ENCODE data around the gene PLIN1. TPM values are rescaled to one million over a fixed set of nuclear protein-coding genes. Genes with fewer than 3 reads are reported as not detected.
A peak's percentile ranks its signal among the peaks of the same experiment; 100 is the strongest.
"Not testable (repeated sequence)": the region's sequence is repeated elsewhere in the genome, so short reads cannot be mapped to it uniquely, and the experiment has no call there.

Gene PLIN1
- total and polyA plus RNA-seq, 10 of the 15 experiments (the other 5 are each of a cell fraction or from before 2014, with no cell fraction given) = 0.05 to 0.13 (median 0.09) TPM; not detected in 6

DNA sequence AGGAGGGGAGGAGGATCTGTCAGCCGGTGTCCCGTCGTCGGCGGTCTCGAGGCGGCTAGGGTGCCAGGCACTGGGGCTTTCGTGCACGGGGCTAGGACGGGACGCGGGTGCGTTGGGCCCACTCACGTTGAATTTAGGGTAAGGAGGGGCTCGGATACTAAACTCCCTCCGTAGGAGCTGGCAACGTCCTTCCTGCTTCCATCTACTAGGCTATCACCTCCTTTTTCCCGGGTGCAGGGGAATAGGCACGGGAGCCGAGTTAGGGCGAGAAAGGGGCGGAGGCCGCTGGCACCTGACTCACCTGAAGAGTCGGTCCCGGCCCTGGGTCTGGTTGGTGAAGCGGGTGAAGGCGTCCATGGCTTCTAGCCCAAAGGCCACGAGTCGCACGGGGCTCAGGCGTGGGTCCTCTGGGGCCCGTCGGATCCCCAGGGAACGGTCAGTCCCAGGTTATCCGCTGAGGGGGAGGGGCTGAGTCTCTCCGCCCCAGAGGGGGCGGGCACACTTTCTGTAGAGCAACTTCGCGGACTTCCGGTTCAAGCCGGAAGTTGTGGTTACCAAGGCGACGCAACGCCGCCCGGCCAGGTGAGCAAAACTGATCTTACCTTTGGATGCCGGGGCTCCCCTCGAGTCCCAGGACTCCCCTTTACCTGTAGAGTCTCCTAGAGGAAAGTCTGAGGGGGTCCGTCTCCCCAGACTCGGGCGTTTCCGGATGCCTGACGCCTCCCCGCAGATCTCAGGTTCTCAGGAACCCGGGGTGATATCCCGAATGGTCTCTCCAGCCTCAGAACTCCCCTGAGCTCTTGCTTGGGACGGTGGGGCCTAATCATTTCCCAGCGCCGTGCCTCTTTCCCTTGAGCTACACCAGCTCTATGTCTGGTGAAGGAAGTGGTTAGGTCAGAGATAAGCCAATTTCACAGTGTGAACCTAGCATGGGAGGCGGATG, 11.4 kb upstream of the PLIN1 start, which contains the start of the genes PEX11A and WDR93 (continued):
- TF ChIP-seq NR2F1 (conservative IDR thresholded peaks at IDR 0.05) (no peak), RB1 (IDR thresholded peaks at IDR 0.05; ENCODE audit: borderline replicate concordance) (peak; percentile 45; the same call in 1 of the 2 replicates), POLR2A (IDR thresholded peaks at IDR 0.05; ENCODE audit: low read depth, low read length) (no peak), HDGF (IDR thresholded peaks at IDR 0.05) (0 out of 2 replicates have a peak, but pooled peaks have one; percentile 17)
- TF ChIP-seq, protein P1, sequence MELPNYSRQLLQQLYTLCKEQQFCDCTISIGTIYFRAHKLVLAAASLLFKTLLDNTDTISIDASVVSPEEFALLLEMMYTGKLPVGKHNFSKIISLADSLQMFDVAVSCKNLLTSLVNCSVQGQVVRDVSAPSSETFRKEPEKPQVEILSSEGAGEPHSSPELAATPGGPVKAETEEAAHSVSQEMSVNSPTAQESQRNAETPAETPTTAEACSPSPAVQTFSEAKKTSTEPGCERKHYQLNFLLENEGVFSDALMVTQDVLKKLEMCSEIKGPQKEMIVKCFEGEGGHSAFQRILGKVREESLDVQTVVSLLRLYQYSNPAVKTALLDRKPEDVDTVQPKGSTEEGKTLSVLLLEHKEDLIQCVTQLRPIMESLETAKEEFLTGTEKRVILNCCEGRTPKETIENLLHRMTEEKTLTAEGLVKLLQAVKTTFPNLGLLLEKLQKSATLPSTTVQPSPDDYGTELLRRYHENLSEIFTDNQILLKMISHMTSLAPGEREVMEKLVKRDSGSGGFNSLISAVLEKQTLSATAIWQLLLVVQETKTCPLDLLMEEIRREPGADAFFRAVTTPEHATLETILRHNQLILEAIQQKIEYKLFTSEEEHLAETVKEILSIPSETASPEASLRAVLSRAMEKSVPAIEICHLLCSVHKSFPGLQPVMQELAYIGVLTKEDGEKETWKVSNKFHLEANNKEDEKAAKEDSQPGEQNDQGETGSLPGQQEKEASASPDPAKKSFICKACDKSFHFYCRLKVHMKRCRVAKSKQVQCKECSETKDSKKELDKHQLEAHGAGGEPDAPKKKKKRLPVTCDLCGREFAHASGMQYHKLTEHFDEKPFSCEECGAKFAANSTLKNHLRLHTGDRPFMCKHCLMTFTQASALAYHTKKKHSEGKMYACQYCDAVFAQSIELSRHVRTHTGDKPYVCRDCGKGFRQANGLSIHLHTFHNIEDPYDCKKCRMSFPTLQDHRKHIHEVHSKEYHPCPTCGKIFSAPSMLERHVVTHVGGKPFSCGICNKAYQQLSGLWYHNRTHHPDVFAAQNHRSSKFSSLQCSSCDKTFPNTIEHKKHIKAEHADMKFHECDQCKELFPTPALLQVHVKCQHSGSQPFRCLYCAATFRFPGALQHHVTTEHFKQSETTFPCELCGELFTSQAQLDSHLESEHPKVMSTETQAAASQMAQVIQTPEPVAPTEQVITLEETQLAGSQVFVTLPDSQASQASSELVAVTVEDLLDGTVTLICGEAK (IDR thresholded peaks at IDR 0.05; ENCODE audit: borderline replicate concordance) = peak; percentile 92

DNA sequence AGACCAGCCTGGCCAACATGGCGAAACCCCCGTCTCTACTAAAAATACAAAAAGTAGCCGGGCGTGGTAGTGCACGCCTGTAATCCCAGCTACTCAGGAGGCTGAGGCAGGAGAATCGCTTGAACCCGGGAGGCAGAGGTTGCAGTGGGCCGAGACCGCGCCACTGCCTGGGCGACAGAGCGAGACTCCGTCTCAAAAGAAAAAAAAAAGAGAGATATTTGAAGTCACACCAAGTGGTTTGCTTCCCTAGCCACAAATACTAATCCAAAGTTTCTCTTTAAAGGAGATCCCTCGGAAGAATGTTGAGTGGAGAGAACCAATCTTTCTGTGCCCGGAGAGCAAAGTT, 10.7 kb upstream of the PLIN1 start:
- FAIRE-seq; H3K36me3 ChIP-seq (ENCODE audit: control insufficient read depth in 2 of 2, insufficient read depth in 2 of 2, low read length in 1 of 2); POLR2A ChIA-PET; intact Hi-C loops (cut with micrococcal nuclease; ENCODE audit: unreplicated experiment); ATAC-seq; BruUV-seq (replicated peaks); H3K79me2 ChIP-seq (ENCODE audit: control insufficient read depth, insufficient read depth, low read length); H3K27ac ChIP-seq (ENCODE audit: control insufficient read depth, insufficient read depth); RAD21 ChIA-PET (ENCODE audit: unreplicated experiment); SMC1A ChIA-PET (ENCODE audit: uncharacterized antibody, unreplicated experiment); H3K27me3 ChIP-seq (replicated peaks in 1 of 2; ENCODE audit: control insufficient read depth in 2 of 2, insufficient read depth in 2 of 2, low read length in 1 of 2); DNase-seq (ENCODE audit: low read depth, low spot score); H4K20me1 ChIP-seq (ENCODE audit: control insufficient read depth, insufficient read depth); in situ Hi-C loops (cut with MboI); H3K9me3 ChIP-seq (replicated peaks; ENCODE audit: control insufficient read depth, insufficient read depth, low read length); CTCF ChIA-PET; H3K4me1 ChIP-seq (ENCODE audit: control insufficient read depth, insufficient read depth, low read length): not testable (repeated sequence)
- WGBS (ENCODE audit: insufficient coverage, insufficient replicate concordance, low lambda C conversion rate, missing lambda C conversion rate) = 44% methylated on average over 15 of the region's 15 CpGs
- H3K9ac ChIP-seq (ENCODE audit: control insufficient read depth, insufficient read depth, low read length) = peak overlapping the region; percentile 49
- H2AFZ ChIP-seq (ENCODE audit: control insufficient read depth, low read depth, low read length) = peak overlapping the region; percentile 99
- H3K4me2 ChIP-seq (ENCODE audit: control insufficient read depth, insufficient read depth) = peak overlapping the region; percentile 78
- peak overlapping the region; percentile 95 for H3K4me3 ChIP-seq
